NB4 (cell line): ENCODE results near the gene GALNT9.
"Not testable (repeated sequence)": the region's sequence is repeated elsewhere in the genome, so short reads cannot be mapped to it uniquely, and the experiment has no call there.

Experiments used
- DNase-seq: peaks from one replicate; pipeline ENCODE4 v3.0.0; 2010; ENCODE audit warnings: low read depth
- H3K4me3 ChIP-seq: one replicate; pipeline ENCODE4 v1.5.1; 2011; ENCODE audit warnings: mild to moderate bottlenecking, low read depth, low read length, moderate library complexity
- CTCF ChIP-seq: IDR thresholded peaks from one replicate; pipeline ENCODE4 v1.5.1; 2012; ENCODE audit warnings: low read depth, low read length
- MYC ChIP-seq: IDR thresholded peaks from 2 replicates; pipeline ENCODE4 v1.6.1; 2011; ENCODE audit warnings: low read depth, low read length
- POLR2A ChIP-seq: IDR thresholded peaks from 2 replicates; pipeline ENCODE4 v1.6.1; 2011; ENCODE audit warnings: mild to moderate bottlenecking; ENCODE audit not compliant: insufficient read length; ENCODE audit errors: extremely low read depth
- TF ChIP-seq, protein P1 (sequence below): IDR thresholded peaks from 2 replicates; pipeline ENCODE4 v1.6.1; 2011; ENCODE audit warnings: low read depth, low read length

GALNT9 gene

GRCh38 chr12:132266370-132266769 is 63.0 kb downstream of the GALNT9 start:
- TF ChIP-seq, protein P1, sequence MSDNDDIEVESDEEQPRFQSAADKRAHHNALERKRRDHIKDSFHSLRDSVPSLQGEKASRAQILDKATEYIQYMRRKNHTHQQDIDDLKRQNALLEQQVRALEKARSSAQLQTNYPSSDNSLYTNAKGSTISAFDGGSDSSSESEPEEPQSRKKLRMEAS: no peak
- TF ChIP-seq CTCF: no peak
- no peak for TF ChIP-seq MYC
- no peak for TF ChIP-seq POLR2A
- no peak for DNase-seq

GRCh38 chr12:132265822-132266221 is 63.6 kb downstream of the GALNT9 start:
- not testable (repeated sequence) for H3K4me3 ChIP-seq, DNase-seq

More at GRCh38 chr12:132266370-132266769, 63.0 kb downstream of the GALNT9 start:
- no peak overlapping the region for H3K4me3 ChIP-seq

DNA sequence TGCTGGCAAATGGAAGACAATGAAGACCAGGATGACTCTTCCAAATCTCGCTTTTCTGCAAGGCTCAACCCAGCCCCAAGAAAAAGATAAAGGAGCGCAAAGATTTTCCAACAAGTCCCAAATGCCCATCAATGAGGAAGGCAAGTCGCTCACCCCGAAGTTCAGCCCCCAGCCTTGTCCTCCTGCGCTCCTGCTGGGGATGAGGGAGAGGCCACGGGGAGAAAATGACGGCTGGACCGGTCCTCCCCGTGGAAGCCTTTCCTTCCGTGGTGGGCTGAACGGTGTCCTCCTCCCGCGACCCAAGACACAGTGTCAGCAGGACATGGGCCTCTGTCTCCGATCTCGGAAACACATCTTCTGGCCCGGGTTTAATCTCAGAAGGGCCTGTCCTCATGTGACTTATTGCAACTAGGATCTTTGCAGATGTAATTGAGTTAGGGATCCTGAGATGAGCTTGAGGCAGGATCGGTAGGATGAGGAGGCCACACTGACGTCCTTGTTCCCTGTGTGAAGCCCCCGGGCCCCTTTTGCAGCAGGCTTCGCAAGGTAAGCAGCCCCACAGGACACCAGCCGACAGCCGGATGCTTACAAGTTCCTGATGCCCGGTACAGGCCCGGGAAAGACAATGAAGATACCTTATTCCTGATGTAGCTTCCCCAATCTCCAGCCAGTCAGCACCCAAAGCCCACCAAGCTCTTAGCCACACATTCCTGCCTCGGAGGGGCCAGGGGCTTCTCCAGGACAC is 64.2 kb downstream of the GALNT9 start:
- DNase-seq: no peak
- TF ChIP-seq CTCF (no peak), POLR2A (no peak), MYC (no peak)
- TF ChIP-seq, protein P1: no peak
- no peak overlapping the region for H3K4me3 ChIP-seq

- TF ChIP-seq MYC (no peak), POLR2A (no peak), CTCF (no peak)
- TF ChIP-seq, protein P1: no peak
- DNase-seq: no peak
Observed at GRCh38 chr12:132264086-132265010, 65.0 kb downstream of the GALNT9 start.

DNA sequence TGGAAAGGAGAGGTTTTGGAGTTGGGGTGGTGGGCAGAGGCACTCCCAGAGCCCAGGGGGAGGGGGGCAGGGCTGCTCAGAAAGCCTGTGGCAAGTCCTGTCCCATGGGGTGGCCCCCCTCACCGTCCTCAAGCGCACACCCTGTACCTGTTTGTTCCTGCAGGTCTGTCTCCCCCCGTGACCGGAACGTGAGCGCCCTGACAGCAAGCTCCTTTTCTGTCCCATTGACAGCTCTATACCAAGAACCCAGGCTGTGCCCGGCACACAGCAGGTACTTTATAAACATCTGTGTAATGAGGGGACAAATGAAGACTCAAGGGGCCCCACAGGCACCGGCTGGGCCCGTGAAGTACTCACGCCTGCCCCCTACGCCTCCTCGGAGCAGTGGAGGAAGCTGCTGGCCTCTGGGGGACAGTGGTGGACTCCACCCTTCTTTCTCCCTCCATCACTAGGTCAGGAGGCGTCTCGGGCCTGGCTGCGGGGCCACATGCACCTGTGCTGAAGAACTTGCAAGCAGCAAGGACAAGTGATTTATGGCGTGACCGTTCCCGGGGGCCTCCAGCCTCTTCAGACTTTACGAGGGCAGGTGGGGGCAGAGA is 65.8 kb downstream of the GALNT9 start:
- no peak for DNase-seq
- TF ChIP-seq MYC: no peak
- TF ChIP-seq POLR2A: no peak
- TF ChIP-seq, protein P1: no peak
- no peak overlapping the region for H3K4me3 ChIP-seq

More at GRCh38 chr12:132264086-132265010, 65.0 kb downstream of the GALNT9 start:
- no peak overlapping the region for H3K4me3 ChIP-seq

GRCh38 chr12:132263061-132263360 is 66.4 kb downstream of the GALNT9 start:
- no peak for DNase-seq
- TF ChIP-seq, protein P1: no peak

More at GRCh38 chr12:132263061-132263360, 66.4 kb downstream of the GALNT9 start:
- no peak overlapping the region for H3K4me3 ChIP-seq
